Testis (tissue), 3 donors: ENCODE results near the gene LHX8. TPM values are rescaled to one million over a fixed set of nuclear protein-coding genes. Genes with fewer than 3 reads are reported as not detected.

Experiments used
- DNase-seq: peaks from one replicate; pipeline ENCODE4 v3.0.0-alpha.2; 2019
- H3K27ac ChIP-seq, 2 donors: fragments of 200-600 bp; sonication (generic); one replicate each; pipeline ENCODE4 v1.5.1; 2019
- H3K27me3 ChIP-seq: fragments of 200-600 bp; sonication (generic); one replicate; pipeline ENCODE4 v1.5.1; 2019
- H3K36me3 ChIP-seq: fragments of 200-600 bp; sonication (generic); one replicate; pipeline ENCODE4 v1.5.1; 2017; ENCODE audit warnings: low read depth; ENCODE audit errors: missing control alignments
- H3K4me1 ChIP-seq: fragments of 200-600 bp; sonication (generic); one replicate; pipeline ENCODE4 v1.5.1; 2019
- H3K4me3 ChIP-seq, 2 donors: fragments of 200-600 bp; sonication (generic); one replicate each; pipeline ENCODE4 v1.5.1; 2017 to 2019
- H3K9me3 ChIP-seq: fragments of 200-600 bp; sonication (generic); one replicate; pipeline ENCODE4 v1.5.1; 2017
- POLR2A ChIP-seq: fragments of 450-650 bp; IDR thresholded peaks from one replicate; pipeline ENCODE4 v1.6.1; 2017; ENCODE audit warnings: antibody characterized with exemption, mild to moderate bottlenecking, moderate library complexity
- WGBS, 2 donors: methylation state at CpG; one replicate each; pipeline ENCODE4 v1.1.5; 2018; 5-methylcytosine and 5-hydroxymethylcytosine counted together
- intact Hi-C: fragments of 100-400 bp; cut with DNase I; formaldehyde crosslinking; loops from one replicate; pipeline ENCODE4 v1.15.1; 2023; ENCODE audit warnings: low total_unique reads
- polyA plus RNA-seq: library from polyadenylated mRNA; stranded (reverse); fragments of 350-450 nt; fragmentation: Illumina TruSeq; extraction: RNeasy Lipid Tissue Mini Kit (QIAGEN cat#74804); gene quantifications from one replicate; pipeline ENCODE4 v1.2.3, GENCODE V29; 2014; ENCODE audit warnings: low read depth, low replicate concordance; ENCODE audit not compliant: insufficient read depth
- total RNA-seq, 2 donors: library from RNA; depleted of rRNA; stranded (reverse); fragments of >200 nt; gene quantifications; one replicate each; pipeline ENCODE4 v1.2.3, GENCODE V29; 2016
- TF ChIP-seq, protein P1 (sequence below), 3 experiments: fragments of 450-650 bp in 2 of 3; fragments of 200-600 bp in 1 of 3; sonication (generic) in 1 of 3; IDR thresholded peaks; one replicate each; pipeline ENCODE4 v1.5.1; 2016 to 2019; ENCODE audit warnings: antibody characterized with exemption in 3 of 3, mild to moderate bottlenecking in 2 of 3, moderate library complexity in 1 of 3

The LHX8 gene
- total and polyA plus RNA-seq, 3 donors from 2014 or later, result 1.4 to 2.9 (median 1.7) TPM

DNA sequence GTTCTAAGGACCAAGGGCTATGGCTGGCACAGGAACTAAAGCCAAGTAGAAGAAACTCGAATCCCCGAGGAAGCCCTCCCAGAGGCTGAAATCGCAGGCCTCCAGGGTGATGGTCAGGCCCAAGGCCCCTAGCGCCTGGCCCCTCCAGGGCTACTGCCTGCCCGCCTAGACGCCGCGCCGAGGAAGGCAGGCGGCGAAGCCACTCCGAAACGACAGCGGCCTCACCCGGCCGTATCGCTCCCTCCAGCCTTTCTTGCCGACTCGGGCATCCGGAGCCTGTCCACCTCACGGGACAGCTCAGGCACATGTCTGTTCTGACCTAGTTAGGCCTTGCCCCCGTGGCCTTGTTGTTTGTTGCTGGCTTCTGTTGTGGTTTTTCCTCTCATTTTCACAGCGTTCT is 9.7 kb upstream of the LHX8 start:
- Histone ChIP-seq H3K36me3 (no peaks in the 10 kb centered on the region), H3K4me3 (peak overlapping the region; percentile 47), H3K4me1 (no peaks in the 10 kb centered on the region), H3K9me3 (no peaks in the 10 kb centered on the region), H3K27me3 (no peaks in the 10 kb centered on the region), H3K27ac (no peak overlapping the region)
- 13 to 39% methylated on average over 3 to 23 of the region's 23 CpGs for WGBS, 2 donors
- TF ChIP-seq, protein P1, sequence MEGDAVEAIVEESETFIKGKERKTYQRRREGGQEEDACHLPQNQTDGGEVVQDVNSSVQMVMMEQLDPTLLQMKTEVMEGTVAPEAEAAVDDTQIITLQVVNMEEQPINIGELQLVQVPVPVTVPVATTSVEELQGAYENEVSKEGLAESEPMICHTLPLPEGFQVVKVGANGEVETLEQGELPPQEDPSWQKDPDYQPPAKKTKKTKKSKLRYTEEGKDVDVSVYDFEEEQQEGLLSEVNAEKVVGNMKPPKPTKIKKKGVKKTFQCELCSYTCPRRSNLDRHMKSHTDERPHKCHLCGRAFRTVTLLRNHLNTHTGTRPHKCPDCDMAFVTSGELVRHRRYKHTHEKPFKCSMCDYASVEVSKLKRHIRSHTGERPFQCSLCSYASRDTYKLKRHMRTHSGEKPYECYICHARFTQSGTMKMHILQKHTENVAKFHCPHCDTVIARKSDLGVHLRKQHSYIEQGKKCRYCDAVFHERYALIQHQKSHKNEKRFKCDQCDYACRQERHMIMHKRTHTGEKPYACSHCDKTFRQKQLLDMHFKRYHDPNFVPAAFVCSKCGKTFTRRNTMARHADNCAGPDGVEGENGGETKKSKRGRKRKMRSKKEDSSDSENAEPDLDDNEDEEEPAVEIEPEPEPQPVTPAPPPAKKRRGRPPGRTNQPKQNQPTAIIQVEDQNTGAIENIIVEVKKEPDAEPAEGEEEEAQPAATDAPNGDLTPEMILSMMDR (IDR thresholded peaks at IDR 0.05), result no peak
- no peak for TF ChIP-seq POLR2A
- intact Hi-C loops, result no loop called here
- DNase-seq, result no peak

DNA sequence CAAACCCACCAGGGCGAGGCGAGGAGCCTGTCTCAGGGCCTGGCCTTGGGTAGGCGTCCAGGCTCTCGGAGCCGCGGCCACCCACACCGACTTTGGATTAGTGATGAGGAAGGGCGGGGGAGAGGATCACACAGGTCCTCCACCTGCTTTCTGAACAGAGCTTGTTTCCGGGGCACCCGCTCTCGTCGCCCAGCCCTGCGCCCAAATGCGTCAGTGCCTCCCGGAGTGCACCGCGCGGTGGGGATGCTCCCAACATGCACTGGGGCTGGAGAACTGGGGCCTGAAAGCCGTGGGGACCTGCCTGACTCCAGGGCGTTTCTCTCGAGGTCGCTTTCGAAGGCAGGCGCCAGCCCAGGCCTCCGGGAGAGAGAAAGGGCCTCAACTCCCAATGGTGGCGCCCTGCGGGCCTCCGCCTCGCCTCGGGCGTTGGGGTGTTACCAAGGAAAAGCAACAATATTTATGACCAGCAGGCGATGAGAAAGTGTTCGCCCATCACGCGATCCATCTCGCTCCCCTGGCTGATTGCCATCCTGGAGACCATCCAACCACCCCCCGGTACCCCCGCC is 8.9 kb upstream of the LHX8 start:
- WGBS, 2 donors, result 8 to 28% methylated on average over 8 to 27 of the region's 38 CpGs
- no peak for TF ChIP-seq POLR2A
- TF ChIP-seq, protein P1 (IDR thresholded peaks at IDR 0.05), result no peak
- H3K27me3 ChIP-seq, result no peaks in the 10 kb centered on the region

GRCh38 chr1:75126611-75127101 is 7.5 kb upstream of the LHX8 start:
- WGBS, 2 donors, result 10 to 19% methylated on average over 12 of the region's 12 CpGs
- H3K9me3 ChIP-seq, result no peaks in the 10 kb centered on the region
- TF ChIP-seq, protein P1 (IDR thresholded peaks at IDR 0.05), result no peak
- no peak for TF ChIP-seq POLR2A
- H3K36me3 ChIP-seq, result no peaks in the 10 kb centered on the region
- no peak overlapping the region for H3K27ac ChIP-seq
- H3K4me3 ChIP-seq, result no peak overlapping the region
- DNase-seq, result no peak
- H3K4me1 ChIP-seq, result no peaks in the 10 kb centered on the region
- intact Hi-C loops, result no loop called here
- H3K27me3 ChIP-seq, result no peaks in the 10 kb centered on the region

More for the DNA sequence above, 8.9 kb upstream of the LHX8 start:
- peak; percentile 65 for DNase-seq
- Histone ChIP-seq H3K27ac (no peak overlapping the region), H3K4me3 (peak overlapping the region; percentile 47), H3K36me3 (no peaks in the 10 kb centered on the region), H3K9me3 (no peaks in the 10 kb centered on the region), H3K4me1 (no peaks in the 10 kb centered on the region)
- intact Hi-C loops, result no loop called here

GRCh38 chr1:75127916-75128717 is 6.1 kb upstream of the LHX8 start:
- intact Hi-C loops, result no loop called here
- Histone ChIP-seq H3K27me3 (no peaks in the 10 kb centered on the region), H3K27ac (no peak overlapping the region), H3K4me3 (no peak overlapping the region), H3K4me1 (no peaks in the 10 kb centered on the region), H3K36me3 (no peaks in the 10 kb centered on the region), H3K9me3 (no peaks in the 10 kb centered on the region)
- DNase-seq, result no peak
- no peak for TF ChIP-seq POLR2A
- TF ChIP-seq, protein P1 (IDR thresholded peaks at IDR 0.05), result no peak
- 4 to 7% methylated on average over 27 of the region's 27 CpGs for WGBS, 2 donors
